Left ventricle myocardium inferior (tissue), 1 donor: ENCODE measurements around the gene TICAM1. TPM values are rescaled to one million over a fixed set of nuclear protein-coding genes. Genes with fewer than 3 reads are reported as not detected.
A peak's percentile ranks its signal among the peaks of the same experiment; 100 is the strongest.
"Not testable (repeated sequence)": the region's sequence is repeated elsewhere in the genome, so short reads cannot be mapped to it uniquely, and the experiment has no call there.

Source experiments
- DNase-seq: peaks from one replicate; pipeline ENCODE4 v3.0.0-alpha.2; 2020
- H3K27ac ChIP-seq: fragments of 200-600 bp; replicated peaks from 2 replicates; pipeline ENCODE4 v1.8.0; 2021
- H3K27me3 ChIP-seq: fragments of 200-600 bp; 2 replicates; pipeline ENCODE4 v1.8.0; 2021; ENCODE audit warnings: low read depth
- H3K36me3 ChIP-seq: fragments of 200-600 bp; 2 replicates; pipeline ENCODE4 v1.8.0; 2021
- H3K4me1 ChIP-seq: fragments of 200-600 bp; 2 replicates; pipeline ENCODE4 v1.8.0; 2021
- H3K4me3 ChIP-seq: fragments of 200-600 bp; 2 replicates; pipeline ENCODE4 v1.8.0; 2021; ENCODE audit warnings: mild to moderate bottlenecking, moderate library complexity
- H3K9me3 ChIP-seq: fragments of 200-600 bp; replicated peaks from 2 replicates; pipeline ENCODE4 v1.8.0; 2021
- intact Hi-C: fragments of 100-400 bp; cut with micrococcal nuclease; formaldehyde crosslinking; loops from one replicate; pipeline ENCODE4 v1.11.0; 2022
- total RNA-seq: library from RNA; stranded (reverse); fragmentation: NEBNext Ultra II Directional; extraction: Animal tissue kit (Norgen Biotek cat#: 25700); gene quantifications from one replicate; pipeline ENCODE4 v1.2.1, GENCODE V29; 2021
- TF ChIP-seq, protein P1 (sequence below): fragments of 200-600 bp; IDR thresholded peaks from 2 replicates; pipeline ENCODE4 v1.8.0; 2021; ENCODE audit warnings: antibody characterized with exemption, mild to moderate bottlenecking, borderline replicate concordance
- donor health status: DM: no; HTN: yes; CAD: no; lungs with severe emphysema.

TICAM1 gene
- total RNA-seq, 1 donor from 2014 or later, result 6.1 TPM

DNA sequence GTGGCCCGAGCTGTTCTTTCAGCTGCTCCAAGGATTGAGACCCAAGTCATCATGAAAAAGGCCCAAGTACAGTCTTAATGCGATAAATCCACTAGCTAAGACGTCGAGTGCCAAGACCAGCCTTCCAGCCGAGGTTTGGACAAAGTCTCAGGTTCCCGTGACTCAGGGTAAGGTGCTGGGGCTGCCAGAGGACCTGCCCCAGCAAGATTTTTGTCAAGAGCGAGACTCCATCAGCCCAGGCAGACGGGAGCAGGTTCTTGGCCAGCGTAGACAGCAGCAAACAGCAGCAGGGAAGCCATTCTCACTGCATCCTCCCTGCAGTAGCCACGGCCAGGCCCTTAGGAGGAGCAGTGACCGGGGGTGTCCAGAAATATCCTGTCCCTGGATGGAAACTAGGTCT is 36.5 kb downstream of the TICAM1 start:
- TF ChIP-seq, protein P1, sequence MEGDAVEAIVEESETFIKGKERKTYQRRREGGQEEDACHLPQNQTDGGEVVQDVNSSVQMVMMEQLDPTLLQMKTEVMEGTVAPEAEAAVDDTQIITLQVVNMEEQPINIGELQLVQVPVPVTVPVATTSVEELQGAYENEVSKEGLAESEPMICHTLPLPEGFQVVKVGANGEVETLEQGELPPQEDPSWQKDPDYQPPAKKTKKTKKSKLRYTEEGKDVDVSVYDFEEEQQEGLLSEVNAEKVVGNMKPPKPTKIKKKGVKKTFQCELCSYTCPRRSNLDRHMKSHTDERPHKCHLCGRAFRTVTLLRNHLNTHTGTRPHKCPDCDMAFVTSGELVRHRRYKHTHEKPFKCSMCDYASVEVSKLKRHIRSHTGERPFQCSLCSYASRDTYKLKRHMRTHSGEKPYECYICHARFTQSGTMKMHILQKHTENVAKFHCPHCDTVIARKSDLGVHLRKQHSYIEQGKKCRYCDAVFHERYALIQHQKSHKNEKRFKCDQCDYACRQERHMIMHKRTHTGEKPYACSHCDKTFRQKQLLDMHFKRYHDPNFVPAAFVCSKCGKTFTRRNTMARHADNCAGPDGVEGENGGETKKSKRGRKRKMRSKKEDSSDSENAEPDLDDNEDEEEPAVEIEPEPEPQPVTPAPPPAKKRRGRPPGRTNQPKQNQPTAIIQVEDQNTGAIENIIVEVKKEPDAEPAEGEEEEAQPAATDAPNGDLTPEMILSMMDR, result no peak
- Histone ChIP-seq H3K36me3 (peaks cover 40% of the 10 kb centered on the region), H3K27me3 (no peaks in the 10 kb centered on the region), H3K27ac (peak overlapping the region; percentile 46), H3K9me3 (no peaks in the 10 kb centered on the region), H3K4me1 (peaks cover 58% of the 10 kb centered on the region), H3K4me3 (peak overlapping the region; percentile 96)
- intact Hi-C loops, result no loop called here
- no peak for DNase-seq

GRCh38 chr19:4793278-4793677 is 38.2 kb downstream of the TICAM1 start:
- Histone ChIP-seq H3K36me3 (peaks cover 40% of the 10 kb centered on the region), H3K4me3 (peak overlapping the region; percentile 96), H3K27ac (peak overlapping the region; percentile 46), H3K4me1 (peaks cover 58% of the 10 kb centered on the region)
- H3K9me3 ChIP-seq, DNase-seq, H3K27me3 ChIP-seq, intact Hi-C loops: not testable (repeated sequence)

DNA sequence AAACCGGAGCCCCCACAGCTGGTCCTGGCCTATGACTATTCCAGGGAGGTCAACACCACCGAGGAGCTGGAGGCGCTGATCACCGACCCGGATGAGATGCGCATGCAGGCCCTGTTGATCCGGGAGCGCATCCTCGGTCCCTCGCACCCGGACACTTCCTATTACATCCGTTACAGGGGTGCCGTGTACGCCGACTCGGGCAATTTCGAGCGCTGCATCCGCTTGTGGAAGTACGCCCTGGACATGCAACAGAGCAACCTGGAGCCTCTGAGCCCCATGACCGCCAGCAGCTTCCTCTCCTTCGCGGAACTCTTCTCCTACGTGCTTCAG is 38.7 kb downstream of the TICAM1 start:
- H3K27me3 ChIP-seq, H3K9me3 ChIP-seq, intact Hi-C loops, DNase-seq: not testable (repeated sequence)
- peak overlapping the region; percentile 96 for H3K4me3 ChIP-seq
- H3K36me3 ChIP-seq, result peaks cover 40% of the 10 kb centered on the region
- peak overlapping the region; percentile 97 for H3K27ac ChIP-seq
- peaks cover 58% of the 10 kb centered on the region for H3K4me1 ChIP-seq

GRCh38 chr19:4792019-4792865 is 39.3 kb downstream of the TICAM1 start:
- H3K4me1 ChIP-seq, result peaks cover 58% of the 10 kb centered on the region
- peak overlapping the region; percentile 96 for H3K4me3 ChIP-seq
- DNase-seq, H3K27me3 ChIP-seq, intact Hi-C loops, H3K9me3 ChIP-seq: not testable (repeated sequence)
- peaks cover 40% of the 10 kb centered on the region for H3K36me3 ChIP-seq
- H3K27ac ChIP-seq, result peak overlapping the region; percentile 97

GRCh38 chr19:4791183-4792018 is 40.1 kb downstream of the TICAM1 start, which contains the start of gene FEM1A:
TSS of gene FEM1A (plus strand) at chr19:4791734. CDS start at chr19:4791855, 121 bp downstream.
- H3K36me3 ChIP-seq, result peaks cover 35% of the 10 kb centered on the region
- DNase-seq, result peak; percentile 99
- TF ChIP-seq, protein P1, result peak; percentile 100
- no peaks in the 10 kb centered on the region for H3K27me3 ChIP-seq
- no peaks in the 10 kb centered on the region for H3K9me3 ChIP-seq
- peak within 1 kb of the TSS; percentile 97 for H3K27ac ChIP-seq
- intact Hi-C loops, result no loop called here
- peaks cover 52% of the 10 kb centered on the region for H3K4me1 ChIP-seq
- H3K4me3 ChIP-seq, result peak within 1 kb of the TSS; percentile 96

DNA sequence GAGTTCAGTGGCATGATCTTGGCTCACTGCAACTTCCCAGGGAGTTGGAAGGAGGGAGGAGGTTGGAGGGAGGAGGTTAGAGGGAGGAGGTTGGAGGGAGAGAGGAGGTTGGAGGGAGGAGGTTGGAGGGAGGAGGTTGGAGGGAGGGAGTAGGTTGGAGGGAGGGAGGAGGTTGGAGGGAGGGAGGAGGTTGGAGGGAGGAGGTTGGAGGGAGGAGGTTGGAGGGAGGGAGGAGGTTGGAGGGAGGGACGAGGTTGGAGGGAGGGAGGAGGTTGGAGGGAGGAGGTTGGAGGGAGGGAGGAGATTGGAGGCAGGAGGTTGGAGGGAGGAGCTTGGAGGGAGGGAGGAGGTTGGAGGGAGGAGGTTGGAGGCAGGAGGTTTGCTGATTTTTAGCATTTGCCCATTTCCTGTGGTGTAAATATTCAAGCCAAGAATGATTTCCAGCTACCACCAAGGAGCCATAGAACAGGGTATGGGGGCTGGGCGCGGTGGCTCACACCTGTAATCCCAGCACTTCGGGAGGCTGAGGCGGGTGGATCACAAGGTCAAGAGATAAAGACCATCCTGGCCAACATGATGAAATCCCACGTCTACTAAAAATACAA is 45.0 kb downstream of the TICAM1 start:
- H3K4me1 ChIP-seq, intact Hi-C loops, DNase-seq, H3K4me3 ChIP-seq, H3K36me3 ChIP-seq, H3K9me3 ChIP-seq, H3K27me3 ChIP-seq, H3K27ac ChIP-seq: not testable (repeated sequence)

DNA sequence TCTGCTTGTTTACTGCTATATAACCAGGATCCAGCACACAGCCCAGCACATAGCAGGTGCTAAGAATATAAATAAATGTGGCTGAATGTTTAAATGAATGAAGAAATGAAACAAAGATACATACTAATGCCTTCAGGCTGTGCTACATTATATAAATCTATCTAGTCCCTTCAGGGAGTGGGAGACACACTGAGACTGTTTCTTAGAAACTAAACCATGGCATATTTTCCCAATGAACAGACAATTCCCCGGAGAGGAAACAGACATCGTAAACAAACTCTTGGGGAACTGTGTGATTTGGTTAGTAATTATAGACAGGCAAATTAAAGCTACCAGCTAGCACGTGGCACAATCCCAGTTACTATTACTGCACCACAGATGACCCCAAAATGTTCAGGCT is 49.7 kb downstream of the TICAM1 start:
- H3K36me3 ChIP-seq, result no peaks in the 10 kb centered on the region
- H3K27ac ChIP-seq, result no peak overlapping the region
- H3K27me3 ChIP-seq, result peaks cover 9% of the 10 kb centered on the region
- intact Hi-C loops, result loop anchor here (5.0 kb wide), 1 partner anchor 44 kb away; no protein-coding TSS in a partner anchor
- TF ChIP-seq, protein P1, result no peak
- DNase-seq, result no peak
- H3K9me3 ChIP-seq, result peaks cover 4% of the 10 kb centered on the region
- no peak overlapping the region for H3K4me3 ChIP-seq
- no peaks in the 10 kb centered on the region for H3K4me1 ChIP-seq
